Measurements from ENCODE around the gene TMEM19. TPM values are rescaled to one million over a fixed set of nuclear protein-coding genes. Genes with fewer than 3 reads are reported as not detected.

The TMEM19 gene
- total RNA-seq, result 10 to 100 TPM; 37.7 to 39.2 TPM

GRCh38 chr12:71685914-71686657 is at the start of gene TMEM19:
TSS of gene TMEM19 (plus strand) at chr12:71686082. CDS start at chr12:71686681, 599 bp downstream.
- no peak for TF ChIP-seq CTCF (IDR thresholded peaks at IDR 0.05)
- peaks cover 7% of the 10 kb centered on the region for H3K4me1 ChIP-seq
- H3K36me3 ChIP-seq, result no peaks in the 10 kb centered on the region
- peak within 1 kb of the TSS; percentile 66 for H3K4me3 ChIP-seq
- H3K9me3 ChIP-seq, result no peaks in the 10 kb centered on the region
- no peaks in the 10 kb centered on the region for H3K27me3 ChIP-seq
- peak within 1 kb of the TSS; percentile 92 for H3K27ac ChIP-seq
- intact Hi-C loops (cut with DNase I), result loop anchor here (2.0 kb wide), 1 partner anchor 61 kb away; no protein-coding TSS in a partner anchor
- peak within 1 kb of the TSS; percentile 75 to 94 for H3K9ac ChIP-seq (ENCODE audit: low read depth in 2 of 2, low read length in 2 of 2)
- DNase-seq, result peak; percentile 91

GRCh38 chr12:71636704-71637115 is 49.2 kb upstream of the TMEM19 start:
- no peak overlapping the region for H3K27ac ChIP-seq
- peaks cover 19% of the 10 kb centered on the region for H3K36me3 ChIP-seq
- no peaks in the 10 kb centered on the region for H3K4me1 ChIP-seq
- peak; percentile 55 for TF ChIP-seq CTCF (IDR thresholded peaks at IDR 0.05)
- H3K27me3 ChIP-seq, result no peaks in the 10 kb centered on the region
- no peak overlapping the region for H3K4me3 ChIP-seq
- no peaks in the 10 kb centered on the region for H3K9me3 ChIP-seq
- DNase-seq, result no peak
- H3K9ac ChIP-seq (ENCODE audit: low read depth in 2 of 2, low read length in 2 of 2), result no peak overlapping the region
- intact Hi-C loops (cut with DNase I), result loop anchor here (10.0 kb wide), 1 partner anchor 222 kb away; no protein-coding TSS in a partner anchor

GRCh38 chr12:71638499-71638898 is 47.4 kb upstream of the TMEM19 start:
- intact Hi-C loops (cut with DNase I), result loop anchor here (10.0 kb wide), 1 partner anchor 224 kb away; no protein-coding TSS in a partner anchor

GRCh38 chr12:71639341-71639760 is 46.5 kb upstream of the TMEM19 start:
- no peak for TF ChIP-seq CTCF (IDR thresholded peaks at IDR 0.05)
- H3K9ac ChIP-seq (ENCODE audit: low read depth in 2 of 2, low read length in 2 of 2), result no peak overlapping the region
- peaks cover 16% of the 10 kb centered on the region for H3K36me3 ChIP-seq
- H3K27ac ChIP-seq, result no peak overlapping the region
- H3K9me3 ChIP-seq, result no peaks in the 10 kb centered on the region
- intact Hi-C loops (cut with DNase I), result loop anchor here (10.0 kb wide), 1 partner anchor 225 kb away; no protein-coding TSS in a partner anchor
- H3K27me3 ChIP-seq, result no peaks in the 10 kb centered on the region
- no peak overlapping the region for H3K4me3 ChIP-seq
- no peaks in the 10 kb centered on the region for H3K4me1 ChIP-seq
- DNase-seq, result no peak

More at GRCh38 chr12:71638499-71638898, 47.4 kb upstream of the TMEM19 start:
- H3K27ac ChIP-seq, result no peak overlapping the region
- no peak overlapping the region for H3K4me3 ChIP-seq
- peaks cover 15% of the 10 kb centered on the region for H3K36me3 ChIP-seq
- no peaks in the 10 kb centered on the region for H3K9me3 ChIP-seq
- H3K9ac ChIP-seq (ENCODE audit: low read depth in 2 of 2, low read length in 2 of 2), result no peak overlapping the region
- no peak for DNase-seq
- H3K27me3 ChIP-seq, result no peaks in the 10 kb centered on the region
- H3K4me1 ChIP-seq, result no peaks in the 10 kb centered on the region
- no peak for TF ChIP-seq CTCF (IDR thresholded peaks at IDR 0.05)

- TF ChIP-seq CTCF (IDR thresholded peaks at IDR 0.05), result no peak
- DNase-seq, result no peak
Measured at GRCh38 chr12:71640316-71640715, 45.6 kb upstream of the TMEM19 start.

More at GRCh38 chr12:71640316-71640715, 45.6 kb upstream of the TMEM19 start:
- Histone ChIP-seq H3K9ac (ENCODE audit: low read depth in 2 of 2, low read length in 2 of 2) (no peak overlapping the region), H3K27ac (no peak overlapping the region), H3K27me3 (no peaks in the 10 kb centered on the region), H3K9me3 (no peaks in the 10 kb centered on the region), H3K4me1 (no peaks in the 10 kb centered on the region), H3K36me3 (peaks cover 16% of the 10 kb centered on the region), H3K4me3 (no peak overlapping the region)
- intact Hi-C loops (cut with DNase I), result no loop called here
